Panc1 (cell line): ENCODE results near the gene TBX19.

Experiments used
- CTCF ChIP-seq: fragments of 450-650 bp; IDR thresholded peaks from 2 replicates; pipeline ENCODE4 v1.5.1; 2017; ENCODE audit warnings: mild to moderate bottlenecking
- POLR2AphosphoS5 ChIP-seq: IDR thresholded peaks from 2 replicates; pipeline ENCODE4 v1.6.1; 2012; ENCODE audit warnings: mild to moderate bottlenecking, low read depth, low read length, moderate library complexity
- REST ChIP-seq, 2 experiments: IDR thresholded peaks; 2 replicates each; pipeline ENCODE4 v1.6.1; 2011 to 2012; ENCODE audit warnings: low read depth in 2 of 2, control low read depth in 1 of 2, low read length in 1 of 2, mild to moderate bottlenecking in 1 of 2, moderate library complexity in 1 of 2; ENCODE audit not compliant: insufficient read depth in 1 of 2
- TCF7L2 ChIP-seq: IDR thresholded peaks from 2 replicates; pipeline ENCODE4 v1.6.1; 2011; ENCODE audit warnings: mild to moderate bottlenecking, low read depth, low read length, inconsistent platforms

- TF ChIP-seq CTCF (no peak), REST (IDR thresholded peaks at IDR 0.05; ENCODE audit: insufficient read depth in 1 of 2, low read depth in 2 of 2, low read length in 1 of 2) (no peak), POLR2AphosphoS5 (no peak), TCF7L2 (no peak)
These were observed 60.3 kb downstream of the TBX19 start for GRCh38 chr1:168340781-168341482.
